Measurements from ENCODE around the gene ERC2.

The ERC2 gene

GRCh38 chr3:55721716-55722484 is 746.4 kb downstream of the ERC2 start:
- Histone ChIP-seq H3K9me3 (ENCODE audit: insufficient read depth, low read length) (no peaks in the 10 kb centered on the region), H4K20me1 (ENCODE audit: low read depth, low read length) (no peaks in the 10 kb centered on the region), H3K4me3 (ENCODE audit: insufficient read depth, low read length, poor library complexity, severe bottlenecking) (no peak overlapping the region), H3F3A (ENCODE audit: insufficient read depth) (no peaks in the 10 kb centered on the region), H2AFZ (ENCODE audit: low read depth, low read length, severe bottlenecking) (no peak overlapping the region), H3K36me3 (ENCODE audit: low read length) (no peaks in the 10 kb centered on the region), H3K79me2 (ENCODE audit: insufficient read depth, low read length) (no peaks in the 10 kb centered on the region), H3K9ac (ENCODE audit: low read length) (no peak overlapping the region), H3K27me3 (ENCODE audit: low read length) (no peaks in the 10 kb centered on the region), H3K9me2 (replicated peaks; ENCODE audit: insufficient read depth, low read length) (no peaks in the 10 kb centered on the region), H3K27ac (ENCODE audit: low read depth, low read length) (no peak overlapping the region), H3K4me2 (ENCODE audit: low read depth, low read length, poor library complexity, severe bottlenecking) (no peak overlapping the region)
- TF ChIP-seq EZH2phosphoT487 (conservative IDR thresholded peaks at IDR 0.05; ENCODE audit: low read length) (no peak), CTCF (IDR thresholded peaks at IDR 0.05; ENCODE audit: insufficient read depth, low read length, poor library complexity, severe bottlenecking) (no peak)

GRCh38 chr3:55720614-55721013 is 747.7 kb downstream of the ERC2 start:
- Histone ChIP-seq H3F3A (ENCODE audit: insufficient read depth) (no peaks in the 10 kb centered on the region), H3K9me2 (replicated peaks; ENCODE audit: insufficient read depth, low read length) (no peaks in the 10 kb centered on the region), H3K9me3 (ENCODE audit: insufficient read depth, low read length) (no peaks in the 10 kb centered on the region), H3K9ac (ENCODE audit: low read length) (no peak overlapping the region), H3K36me3 (ENCODE audit: low read length) (no peaks in the 10 kb centered on the region), H3K27me3 (ENCODE audit: low read length) (no peaks in the 10 kb centered on the region), H4K20me1 (ENCODE audit: low read depth, low read length) (no peaks in the 10 kb centered on the region), H3K4me2 (ENCODE audit: low read depth, low read length, poor library complexity, severe bottlenecking) (no peak overlapping the region), H3K27ac (ENCODE audit: low read depth, low read length) (no peak overlapping the region), H2AFZ (ENCODE audit: low read depth, low read length, severe bottlenecking) (no peak overlapping the region), H3K79me2 (ENCODE audit: insufficient read depth, low read length) (no peaks in the 10 kb centered on the region), H3K4me3 (ENCODE audit: insufficient read depth, low read length, poor library complexity, severe bottlenecking) (no peak overlapping the region)
- TF ChIP-seq EZH2phosphoT487 (conservative IDR thresholded peaks at IDR 0.05; ENCODE audit: low read length) (no peak), CTCF (IDR thresholded peaks at IDR 0.05; ENCODE audit: insufficient read depth, low read length, poor library complexity, severe bottlenecking) (no peak)

GRCh38 chr3:55719508-55719907 is 748.8 kb downstream of the ERC2 start:
- H2AFZ ChIP-seq (ENCODE audit: low read depth, low read length, severe bottlenecking): no peak overlapping the region
- H3K9ac ChIP-seq (ENCODE audit: low read length): no peak overlapping the region
- no peaks in the 10 kb centered on the region for H3K9me2 ChIP-seq (replicated peaks; ENCODE audit: insufficient read depth, low read length)
- no peaks in the 10 kb centered on the region for H4K20me1 ChIP-seq (ENCODE audit: low read depth, low read length)
- H3K27ac ChIP-seq (ENCODE audit: low read depth, low read length): no peak overlapping the region
- TF ChIP-seq CTCF (IDR thresholded peaks at IDR 0.05; ENCODE audit: insufficient read depth, low read length, poor library complexity, severe bottlenecking): no peak
- TF ChIP-seq EZH2phosphoT487 (conservative IDR thresholded peaks at IDR 0.05; ENCODE audit: low read length): no peak
- no peak overlapping the region for H3K4me2 ChIP-seq (ENCODE audit: low read depth, low read length, poor library complexity, severe bottlenecking)
- H3K27me3 ChIP-seq (ENCODE audit: low read length): no peaks in the 10 kb centered on the region
- H3K36me3 ChIP-seq (ENCODE audit: low read length): no peaks in the 10 kb centered on the region
- no peaks in the 10 kb centered on the region for H3K9me3 ChIP-seq (ENCODE audit: insufficient read depth, low read length)
- no peaks in the 10 kb centered on the region for H3K79me2 ChIP-seq (ENCODE audit: insufficient read depth, low read length)
- H3K4me3 ChIP-seq (ENCODE audit: insufficient read depth, low read length, poor library complexity, severe bottlenecking): no peak overlapping the region
- no peaks in the 10 kb centered on the region for H3F3A ChIP-seq (ENCODE audit: insufficient read depth)

All from SU-DHL-6 (cell line).